Liver (tissue), 9 donors: ENCODE results near the gene RBM23. TPM values are rescaled to one million over a fixed set of nuclear protein-coding genes. Genes with fewer than 3 reads are reported as not detected.

Source experiments
- DNase-seq: peaks from one replicate; pipeline ENCODE4 v3.0.0-alpha.2; 2017; ENCODE audit warnings: low spot score
- H3K27ac ChIP-seq, 2 donors: one replicate each; pipeline ENCODE4 v1.7.0; 2013; ENCODE audit warnings: inconsistent platforms in 2 of 2, low read length in 2 of 2, control low read depth in 1 of 2, low read depth in 1 of 2, mild to moderate bottlenecking in 1 of 2
- H3K27me3 ChIP-seq, 4 donors: one replicate each; pipeline versions ENCODE4 v1.6.1 to v1.7.0; 2013; ENCODE audit warnings: low read length in 3 of 4, inconsistent platforms in 1 of 4, mild to moderate bottlenecking in 1 of 4, moderate library complexity in 1 of 4; ENCODE audit not compliant: control insufficient read depth in 4 of 4, insufficient read depth in 4 of 4
- H3K36me3 ChIP-seq, 4 donors: one replicate each; pipeline versions ENCODE4 v1.6.1 to v1.7.0; 2013; ENCODE audit warnings: low read length in 3 of 4, mild to moderate bottlenecking in 3 of 4, low read depth in 1 of 4, moderate library complexity in 1 of 4; ENCODE audit not compliant: control insufficient read depth in 4 of 4, insufficient read depth in 3 of 4
- H3K4me1 ChIP-seq, 4 donors: one replicate each; pipeline versions ENCODE4 v1.6.1 to v1.7.0; 2013; ENCODE audit warnings: low read length in 3 of 4, mild to moderate bottlenecking in 3 of 4, moderate library complexity in 1 of 4; ENCODE audit not compliant: control insufficient read depth in 4 of 4, insufficient read depth in 4 of 4
- H3K4me3 ChIP-seq, 3 donors: one replicate each; pipeline versions ENCODE4 v1.6.1 to v1.7.0; 2013; ENCODE audit warnings: low read length in 3 of 3, control low read depth in 1 of 3, low read depth in 1 of 3, mild to moderate bottlenecking in 1 of 3
- H3K9ac ChIP-seq, 2 donors: one replicate each; pipeline ENCODE4 v1.7.0; 2013; ENCODE audit warnings: low read length in 2 of 2, mild to moderate bottlenecking in 2 of 2, moderate library complexity in 2 of 2, control low read depth in 1 of 2, low read depth in 1 of 2
- H3K9me3 ChIP-seq, 4 donors: one replicate each; pipeline versions ENCODE4 v1.6.1 to v1.7.0; 2013; ENCODE audit warnings: low read length in 3 of 4; ENCODE audit not compliant: control insufficient read depth in 4 of 4
- CTCF ChIP-seq: fragments of 150-350 bp; IDR thresholded peaks from 2 replicates; pipeline ENCODE4 v1.5.1; 2017; ENCODE audit warnings: improper control_type of control experiment, low read depth, low read length; ENCODE audit not compliant: missing input control
- FOXA1 ChIP-seq: IDR thresholded peaks from 2 replicates; pipeline ENCODE4 v1.6.1; 2016; ENCODE audit warnings: antibody characterized with exemption
- FOXA2 ChIP-seq: IDR thresholded peaks from 2 replicates; pipeline ENCODE4 v1.6.1; 2016; ENCODE audit warnings: antibody characterized with exemption
- HNF4A ChIP-seq, 2 donors: conservative IDR thresholded peaks; 2 replicates each; pipeline ENCODE4 v1.6.1; 2016; ENCODE audit warnings: antibody characterized with exemption in 2 of 2, mild to moderate bottlenecking in 2 of 2
- HNF4G ChIP-seq: IDR thresholded peaks from 2 replicates; pipeline ENCODE4 v1.6.1; 2016; ENCODE audit warnings: antibody characterized with exemption
- NR2F2 ChIP-seq: IDR thresholded peaks from 2 replicates; pipeline ENCODE4 v1.6.1; 2016; ENCODE audit warnings: antibody characterized with exemption
- REST ChIP-seq: IDR thresholded peaks from 2 replicates; pipeline ENCODE4 v1.6.1; 2016; ENCODE audit warnings: antibody characterized with exemption, mild to moderate bottlenecking
- RXRA ChIP-seq, 2 donors: IDR thresholded peaks; 2 replicates each; pipeline ENCODE4 v1.6.1; 2017 to 2018; ENCODE audit warnings: antibody characterized with exemption in 2 of 2, mild to moderate bottlenecking in 1 of 2
- SP1 ChIP-seq: IDR thresholded peaks from 2 replicates; pipeline ENCODE4 v1.6.1; 2018; ENCODE audit warnings: antibody characterized with exemption, mild to moderate bottlenecking
- TAF1 ChIP-seq: conservative IDR thresholded peaks from 2 replicates; pipeline ENCODE4 v1.6.1; 2016; ENCODE audit warnings: antibody characterized with exemption, mild to moderate bottlenecking
- ZBTB33 ChIP-seq: IDR thresholded peaks from 2 replicates; pipeline ENCODE4 v1.6.1; 2016; ENCODE audit warnings: antibody characterized with exemption
- WGBS: extraction: QIAGEN DNeasy Blood & Tissue Kit; methylation state at CpG from one replicate; pipeline ENCODE4 v1.1.7; 2013; 5-methylcytosine and 5-hydroxymethylcytosine counted together
- polyA plus RNA-seq, 2 donors: library from polyadenylated mRNA; stranded (reverse) in 1 of 2; unstranded in 1 of 2; fragments of 200-250 nt in 1 of 2; fragments of >200 nt in 1 of 2; fragmentation: Nextera tagmentation in 1 of 2; extraction: Ambion mirVana in 1 of 2; gene quantifications; one replicate each; pipeline versions ENCODE4 v1.2.1 to v1.2.3, GENCODE V29; 2013 to 2015
- total RNA-seq, 2 donors: library from RNA; depleted of rRNA; stranded (reverse); fragments of >200 nt; gene quantifications; one replicate each; pipeline ENCODE4 v1.2.3, GENCODE V29; 2014
- donor health status: healthy.
- donor health status: healthy.
- donor health status: healthy.
- donor health status: healthy.
- donor health status: healthy.

RBM23 gene
- total and polyA plus RNA-seq, 4 donors = 22.3 to 242 (median 31.4) TPM

- peaks cover 0 to 3% (median 0%) of the 10 kb centered on the region in 4 donors for H3K36me3 ChIP-seq
Measured at GRCh38 chr14:22895402-22895801, 23.5 kb downstream of the RBM23 start.

More at GRCh38 chr14:22895402-22895801, 23.5 kb downstream of the RBM23 start:
- H3K4me1 ChIP-seq = no peaks in the 10 kb centered on the region
- H3K27ac ChIP-seq = no peak overlapping the region
- no peak for DNase-seq
- no peak overlapping the region for H3K9ac ChIP-seq
- WGBS = 100% methylated on average over 1 of the region's 1 CpG
- no peak overlapping the region for H3K4me3 ChIP-seq
- no peaks in the 10 kb centered on the region for H3K9me3 ChIP-seq
- no peaks in the 10 kb centered on the region for H3K27me3 ChIP-seq
- no peak for TF ChIP-seq FOXA1
- no peak for TF ChIP-seq SP1
- no peak for TF ChIP-seq NR2F2
- TF ChIP-seq RXRA (IDR thresholded peaks at IDR 0.05) = no peak
- no peak for TF ChIP-seq ZBTB33
- no peak for TF ChIP-seq HNF4G
- TF ChIP-seq FOXA2 = no peak
- no peak for TF ChIP-seq REST
- TF ChIP-seq HNF4A (conservative IDR thresholded peaks at IDR 0.05) = no peak
- TF ChIP-seq TAF1 = no peak
- no peak for TF ChIP-seq CTCF
